Tibial nerve (tissue), 4 donors: ENCODE measurements around the gene FLNA. TPM values are rescaled to one million over a fixed set of nuclear protein-coding genes. Genes with fewer than 3 reads are reported as not detected.

Experiments
- DNase-seq, 2 donors: peaks; one replicate each; pipeline ENCODE4 v3.0.0-alpha.2; 2019; ENCODE audit warnings: low spot score in 2 of 2
- H3K27ac ChIP-seq, 4 donors: fragments of 200-600 bp; sonication (generic) in 3 of 4; one replicate each; pipeline ENCODE4 v1.5.1; 2017 to 2019; ENCODE audit warnings: mild to moderate bottlenecking in 1 of 4
- H3K27me3 ChIP-seq, 2 donors: fragments of 200-600 bp; sonication (generic) in 1 of 2; one replicate each; pipeline versions ENCODE4 v1.5.1 to v1.6.0; 2017 to 2019
- H3K36me3 ChIP-seq, 3 donors: fragments of 200-600 bp; sonication (generic); one replicate each; pipeline ENCODE4 v1.5.1; 2018 to 2019
- H3K4me1 ChIP-seq, 4 donors: fragments of 200-600 bp; sonication (generic) in 3 of 4; one replicate each; pipeline ENCODE4 v1.5.1; 2017 to 2019
- H3K4me3 ChIP-seq, 4 donors: fragments of 200-600 bp; sonication (generic) in 3 of 4; one replicate each; pipeline ENCODE4 v1.5.1; 2017 to 2019; ENCODE audit warnings: mild to moderate bottlenecking in 1 of 4, moderate library complexity in 1 of 4
- H3K9me3 ChIP-seq, 4 donors: fragments of 200-600 bp; sonication (generic) in 3 of 4; one replicate each; pipeline ENCODE4 v1.5.1; 2017 to 2019
- CTCF ChIP-seq, 5 experiments: fragments of 200-600 bp in 3 of 5; fragments of 450-650 bp in 2 of 5; sonication (generic) in 3 of 5; IDR thresholded peaks; one replicate each; pipeline ENCODE4 v1.5.1; 2016 to 2019; ENCODE audit warnings: antibody characterized with exemption in 5 of 5, mild to moderate bottlenecking in 3 of 5, moderate library complexity in 2 of 5
- EP300 ChIP-seq, 2 donors: sonication (generic); formaldehyde crosslinking; IDR thresholded peaks; one replicate each; pipeline ENCODE4 v1.6.1; 2017; ENCODE audit warnings: antibody characterized with exemption in 2 of 2, mild to moderate bottlenecking in 1 of 2
- POLR2A ChIP-seq, 2 donors: fragments of 450-650 bp; IDR thresholded peaks; one replicate each; pipeline ENCODE4 v1.6.1; 2017; ENCODE audit warnings: antibody characterized with exemption in 2 of 2, mild to moderate bottlenecking in 2 of 2, moderate library complexity in 2 of 2
- WGBS, 2 donors: methylation state at CpG; one replicate each; pipeline ENCODE4 v1.1.5; 2018; 5-methylcytosine and 5-hydroxymethylcytosine counted together
- total RNA-seq, 4 donors: library from RNA; depleted of rRNA; stranded (reverse); fragments of >200 nt; gene quantifications; one replicate each; pipeline ENCODE4 v1.1.0, GENCODE V29; 2016

The FLNA gene
- total RNA-seq, 4 donors from 2014 or later = 995 to 1,349 (median 1,139) TPM

GRCh38 chrX:154380787-154381186 lies 6.4 kb upstream of the FLNA start:
- TF ChIP-seq POLR2A (IDR thresholded peaks at IDR 0.05) = no peak
- no peak for TF ChIP-seq EP300 (IDR thresholded peaks at IDR 0.05)
- no peak for TF ChIP-seq CTCF (IDR thresholded peaks at IDR 0.05)
- no peaks in the 10 kb centered on the region for H3K9me3 ChIP-seq
- H3K36me3 ChIP-seq = no peaks in the 10 kb centered on the region
- peak overlapping the region in 2 of 4 donors; percentile 64 to 86 for H3K4me3 ChIP-seq
- DNase-seq = no peak
- H3K27me3 ChIP-seq = no peaks in the 10 kb centered on the region
- 68 to 76% methylated on average over 14 of the region's 14 CpGs for WGBS, 2 donors
- peaks cover 0 to 21% (median 0%) of the 10 kb centered on the region in 4 donors for H3K4me1 ChIP-seq
- H3K27ac ChIP-seq = peak overlapping the region; percentile 98 to 100 (median 98)

GRCh38 chrX:154380153-154380552 lies 5.7 kb upstream of the FLNA start:
- TF ChIP-seq EP300 (IDR thresholded peaks at IDR 0.05) = no peak
- TF ChIP-seq CTCF (IDR thresholded peaks at IDR 0.05) = no peak
- TF ChIP-seq POLR2A (IDR thresholded peaks at IDR 0.05) = no peak
- H3K36me3 ChIP-seq = no peaks in the 10 kb centered on the region
- peak overlapping the region; percentile 98 to 100 (median 98) for H3K27ac ChIP-seq
- no peaks in the 10 kb centered on the region for H3K27me3 ChIP-seq
- no peaks in the 10 kb centered on the region for H3K9me3 ChIP-seq
- DNase-seq = no peak
- peaks cover 0 to 21% (median 0%) of the 10 kb centered on the region in 4 donors for H3K4me1 ChIP-seq
- 43 to 56% methylated on average over 12 of the region's 13 CpGs for WGBS, 2 donors
- H3K4me3 ChIP-seq = peak overlapping the region; percentile 64 to 86 (median 73)

- no peak for TF ChIP-seq POLR2A (IDR thresholded peaks at IDR 0.05)
- TF ChIP-seq CTCF (IDR thresholded peaks at IDR 0.05) = no peak
- TF ChIP-seq EP300 (IDR thresholded peaks at IDR 0.05) = no peak
- H3K27me3 ChIP-seq = no peaks in the 10 kb centered on the region
- peak overlapping the region; percentile 98 to 100 (median 98) for H3K27ac ChIP-seq
- no peaks in the 10 kb centered on the region for H3K36me3 ChIP-seq
- no peaks in the 10 kb centered on the region for H3K9me3 ChIP-seq
- H3K4me3 ChIP-seq = peak overlapping the region; percentile 64 to 86 (median 73)
- peaks cover 0 to 24% (median 0%) of the 10 kb centered on the region in 4 donors for H3K4me1 ChIP-seq
- 0 to 24% methylated on average over 7 to 37 of the region's 38 CpGs for WGBS, 2 donors
- DNase-seq = no peak
Observed at GRCh38 chrX:154379569-154379951, 5.1 kb upstream of the FLNA start.

GRCh38 chrX:154378799-154379568 lies 4.5 kb upstream of the FLNA start, which contains the start of gene EMD:
EMD (plus strand) TSS chrX:154379295; CDS start chrX:154379485, 190 bp downstream.
- no peaks in the 10 kb centered on the region for H3K27me3 ChIP-seq
- no peaks in the 10 kb centered on the region for H3K36me3 ChIP-seq
- peak; percentile 92 for DNase-seq
- peaks cover 0 to 28% (median 0%) of the 10 kb centered on the region in 4 donors for H3K4me1 ChIP-seq
- 0 to 53% methylated on average over 9 to 103 of the region's 103 CpGs for WGBS, 2 donors
- TF ChIP-seq EP300 (IDR thresholded peaks at IDR 0.05) (peak; percentile 79 to 92), POLR2A (IDR thresholded peaks at IDR 0.05) (peak; percentile 81 to 93), CTCF (IDR thresholded peaks at IDR 0.05) (peak in 2 of 5 experiments; percentile 26 to 27)
- no peaks in the 10 kb centered on the region for H3K9me3 ChIP-seq
- H3K27ac ChIP-seq = peak within 1 kb of the TSS; percentile 98 to 100 (median 98)
- peak within 1 kb of the TSS; percentile 64 to 86 (median 73) for H3K4me3 ChIP-seq
